Osteocyte (in vitro differentiated cells): ENCODE results near the gene FASLG. TPM values are rescaled to one million over a fixed set of nuclear protein-coding genes. Genes with fewer than 3 reads are reported as not detected.

Experiments used
- DNase-seq: peaks from one replicate; pipeline ENCODE4 v3.0.0; 2021; ENCODE audit warnings: mixed read lengths; ENCODE audit not compliant: unreplicated experiment; ENCODE audit errors: extremely low spot score
- H3K27ac Mint-ChIP-seq: one replicate; pipeline ENCODE4 v1.8.0; 2021; ENCODE audit warnings: mild to moderate bottlenecking, mixed read lengths; ENCODE audit not compliant: unreplicated experiment
- H3K27me3 Mint-ChIP-seq: one replicate; pipeline ENCODE4 v1.8.0; 2021; ENCODE audit warnings: mixed read lengths; ENCODE audit not compliant: unreplicated experiment
- H3K36me3 Mint-ChIP-seq: one replicate; pipeline ENCODE4 v1.8.0; 2021; ENCODE audit warnings: mixed read lengths; ENCODE audit not compliant: unreplicated experiment
- H3K4me1 Mint-ChIP-seq: one replicate; pipeline ENCODE4 v1.8.0; 2021; ENCODE audit warnings: mixed read lengths; ENCODE audit not compliant: unreplicated experiment
- H3K4me3 Mint-ChIP-seq: one replicate; pipeline ENCODE4 v1.8.0; 2021; ENCODE audit warnings: mild to moderate bottlenecking, moderate library complexity, mixed read lengths; ENCODE audit not compliant: unreplicated experiment
- H3K9me3 Mint-ChIP-seq: one replicate; pipeline ENCODE4 v1.8.0; 2021; ENCODE audit warnings: mixed read lengths; ENCODE audit not compliant: unreplicated experiment
- CTCF ChIP-seq: fragments of 200-600 bp; sonication (generic); IDR thresholded peaks from 2 replicates; pipeline ENCODE4 v1.5.0; 2021; ENCODE audit warnings: antibody characterized with exemption, mild to moderate bottlenecking, moderate library complexity
- total RNA-seq: library from RNA; stranded (reverse); gene quantifications from 2 replicates; pipeline ENCODE4 v1.2.1, GENCODE V29; 2021

The FASLG gene
- total RNA-seq, 1 donor from 2014 or later, result not detected

DNA sequence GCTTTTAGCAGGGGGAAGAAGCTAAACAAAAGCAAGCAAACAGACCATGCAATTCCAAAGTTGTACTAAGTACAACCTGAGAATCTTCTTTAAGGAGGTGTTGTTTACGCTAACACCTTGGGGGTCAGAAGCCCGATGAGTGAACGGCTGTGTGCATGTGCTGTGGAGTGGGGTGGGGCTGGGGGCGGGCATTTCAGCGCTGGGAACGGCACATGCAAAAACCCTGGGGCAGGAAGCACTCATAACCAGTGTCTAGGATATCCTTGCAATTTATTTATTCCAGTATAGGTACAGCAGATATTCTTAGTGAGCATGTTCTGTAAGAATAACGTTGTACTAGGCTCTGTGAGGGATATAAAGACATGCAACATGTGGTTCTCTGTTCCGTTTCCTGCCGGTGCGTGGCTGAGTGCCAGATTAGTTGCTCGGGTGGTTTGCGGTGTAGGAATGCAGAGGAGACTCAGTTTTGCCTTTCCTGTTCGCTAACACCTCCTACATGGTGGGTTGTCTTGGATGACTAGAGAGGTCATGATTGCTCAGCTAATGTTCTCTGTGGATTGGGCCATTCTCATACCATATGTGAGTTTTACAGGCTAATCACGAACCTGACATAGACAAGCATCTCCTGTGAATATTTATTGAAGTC is 3.7 kb downstream of the FASLG start:
- no peak overlapping the region for H3K27ac Mint-ChIP-seq
- no peak for DNase-seq
- H3K36me3 Mint-ChIP-seq, result no peaks in the 10 kb centered on the region
- H3K9me3 Mint-ChIP-seq, result no peaks in the 10 kb centered on the region
- no peak for TF ChIP-seq CTCF
- peaks cover 2% of the 10 kb centered on the region for H3K4me1 Mint-ChIP-seq
- H3K27me3 Mint-ChIP-seq, result peaks cover 4% of the 10 kb centered on the region
- H3K4me3 Mint-ChIP-seq, result no peak overlapping the region

DNA sequence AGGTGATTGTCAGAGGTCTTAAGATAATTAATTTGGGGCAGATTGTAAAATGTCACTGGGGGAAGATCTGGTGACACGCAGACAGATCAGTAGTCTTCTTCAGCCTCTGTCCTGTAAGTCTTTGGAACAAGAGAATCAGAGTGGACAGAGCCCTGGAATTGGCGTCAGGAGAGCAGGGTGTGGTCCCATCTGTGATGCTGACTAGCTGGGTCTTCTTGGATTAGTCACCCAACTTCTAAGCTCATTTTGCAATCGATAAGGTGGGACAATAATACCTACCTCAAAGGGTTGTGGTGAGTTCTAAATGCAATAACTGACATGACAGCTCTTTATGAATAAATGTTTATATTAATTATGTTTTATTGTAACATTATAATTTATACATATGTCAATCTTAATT is 4.8 kb downstream of the FASLG start:
- no peak for TF ChIP-seq CTCF
- Mint-ChIP-seq H3K27ac (no peak overlapping the region), H3K9me3 (no peaks in the 10 kb centered on the region), H3K4me1 (peaks cover 2% of the 10 kb centered on the region), H3K27me3 (peaks cover 4% of the 10 kb centered on the region), H3K4me3 (no peak overlapping the region), H3K36me3 (no peaks in the 10 kb centered on the region)
- no peak for DNase-seq

GRCh38 chr1:172668097-172668496 is 9.2 kb downstream of the FASLG start:
- Mint-ChIP-seq H3K4me3 (no peak overlapping the region), H3K36me3 (no peaks in the 10 kb centered on the region), H3K27me3 (no peaks in the 10 kb centered on the region), H3K27ac (no peak overlapping the region), H3K9me3 (no peaks in the 10 kb centered on the region), H3K4me1 (no peaks in the 10 kb centered on the region)
- DNase-seq, result no peak
- no peak for TF ChIP-seq CTCF

DNA sequence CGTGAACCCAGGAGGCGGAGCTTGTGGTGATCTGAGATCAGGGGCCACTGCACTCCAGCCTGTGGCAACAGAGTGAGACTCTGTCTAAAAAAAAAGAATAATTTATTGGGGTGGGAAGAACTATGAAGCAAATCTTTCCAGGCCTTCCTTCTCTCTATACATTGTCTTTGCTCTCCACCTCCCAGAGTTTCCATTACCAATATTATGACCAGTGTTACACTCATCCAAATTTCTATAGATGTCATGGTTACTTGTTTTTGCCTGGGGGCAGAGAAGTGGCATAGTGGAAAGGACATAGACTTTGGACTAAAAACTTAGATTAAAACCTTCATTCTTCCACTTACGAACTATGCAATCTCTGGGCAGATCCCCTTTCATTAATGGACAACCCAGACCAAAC is 10.1 kb downstream of the FASLG start:
- H3K4me1 Mint-ChIP-seq, result no peaks in the 10 kb centered on the region
- DNase-seq, result no peak
- no peak overlapping the region for H3K27ac Mint-ChIP-seq
- no peaks in the 10 kb centered on the region for H3K36me3 Mint-ChIP-seq
- no peaks in the 10 kb centered on the region for H3K9me3 Mint-ChIP-seq
- TF ChIP-seq CTCF, result no peak
- H3K4me3 Mint-ChIP-seq, result no peak overlapping the region
- H3K27me3 Mint-ChIP-seq, result no peaks in the 10 kb centered on the region

DNA sequence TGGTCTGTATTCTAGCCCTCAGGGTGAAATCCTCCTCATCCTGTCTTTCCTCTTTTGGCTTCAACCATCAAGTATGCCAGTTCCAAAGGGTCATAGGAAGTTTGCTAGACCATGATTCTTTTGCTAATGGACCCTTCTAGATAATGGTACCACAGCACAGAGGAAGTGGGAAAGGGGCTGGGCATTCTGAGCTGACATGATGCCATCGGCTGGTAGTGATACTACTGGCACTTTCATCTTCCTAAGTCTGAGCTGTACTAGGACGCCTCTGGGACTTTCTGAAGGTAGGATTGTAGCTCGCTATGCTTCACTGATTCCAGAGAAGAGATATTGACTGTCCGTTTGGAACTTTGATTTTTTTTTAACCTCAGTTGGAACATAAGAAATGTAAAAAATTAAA is 11.4 kb downstream of the FASLG start:
- H3K4me3 Mint-ChIP-seq, result no peak overlapping the region
- DNase-seq, result no peak
- H3K27ac Mint-ChIP-seq, result no peak overlapping the region
- H3K9me3 Mint-ChIP-seq, result no peaks in the 10 kb centered on the region
- TF ChIP-seq CTCF, result no peak
- no peaks in the 10 kb centered on the region for H3K27me3 Mint-ChIP-seq
- H3K36me3 Mint-ChIP-seq, result no peaks in the 10 kb centered on the region
- no peaks in the 10 kb centered on the region for H3K4me1 Mint-ChIP-seq
